WTC11 (cell line): ENCODE measurements around the gene USP51. TPM values are rescaled to one million over a fixed set of nuclear protein-coding genes. Genes with fewer than 3 reads are reported as not detected.

Experiments used
- ATAC-seq: fragments of 200-7000 bp; cut with Tn5 transposase; 2 replicates; pipeline ENCODE4 v1.10.0; 2021; ENCODE audit warnings: mild to moderate bottlenecking, moderate library complexity
- CTCF ChIA-PET: fragments of 300-600 bp; sonication (Branson Sonifier 250); formaldehyde crosslinking; loops from one replicate; lab custom pipeline; 2021; ENCODE audit warnings: antibody characterized with exemption; lab: Charles Lee
- POLR2A ChIA-PET: fragments of 350-600 bp; sonication (Branson Sonifier 250); formaldehyde crosslinking; loops from one replicate; lab custom pipeline; 2021; ENCODE audit warnings: antibody characterized with exemption; lab: Charles Lee
- DNase-seq: peaks from one replicate; pipeline ENCODE4 v3.0.0; 2021; ENCODE audit warnings: low spot score
- H3K27ac Mint-ChIP-seq: 2 replicates; pipeline ENCODE4 v1.8.0; 2021; ENCODE audit warnings: mixed read lengths
- H3K27me3 Mint-ChIP-seq: 2 replicates; pipeline ENCODE4 v1.8.0; 2021; ENCODE audit warnings: low read depth, mild to moderate bottlenecking, moderate library complexity, mixed read lengths
- H3K36me3 Mint-ChIP-seq: 2 replicates; pipeline ENCODE4 v1.8.0; 2021; ENCODE audit warnings: mixed read lengths
- H3K4me1 Mint-ChIP-seq: 2 replicates; pipeline ENCODE4 v1.8.0; 2022; ENCODE audit warnings: mixed read lengths
- H3K4me3 Mint-ChIP-seq: 2 replicates; pipeline ENCODE4 v1.8.0; 2021; ENCODE audit warnings: mild to moderate bottlenecking, moderate library complexity, mixed read lengths
- H3K9me3 Mint-ChIP-seq: 2 replicates; pipeline ENCODE4 v1.8.0; 2021; ENCODE audit warnings: mixed read lengths
- ATF1 ChIP-seq: sonication (generic); formaldehyde crosslinking; IDR thresholded peaks from 2 replicates; pipeline ENCODE4 v1.8.1; 2023; ENCODE audit warnings: mild to moderate bottlenecking, moderate library complexity, missing genetic modification reagents
- CBFB ChIP-seq: sonication (generic); formaldehyde crosslinking; IDR thresholded peaks from 2 replicates; pipeline ENCODE4 v1.8.1; 2022; ENCODE audit warnings: mild to moderate bottlenecking, low read depth, missing genetic modification reagents
- CREB1 ChIP-seq: sonication (generic); formaldehyde crosslinking; IDR thresholded peaks from 2 replicates; pipeline ENCODE4 v1.8.0; 2023; ENCODE audit warnings: mild to moderate bottlenecking, missing genetic modification reagents
- ELF4 ChIP-seq: sonication (generic); formaldehyde crosslinking; IDR thresholded peaks from 2 replicates; pipeline ENCODE4 v1.8.1; 2022; ENCODE audit warnings: low read depth, mild to moderate bottlenecking, moderate library complexity, missing genetic modification reagents
- ESRRA ChIP-seq: sonication (generic); formaldehyde crosslinking; IDR thresholded peaks from 2 replicates; pipeline ENCODE4 v1.8.1; 2022; ENCODE audit warnings: mild to moderate bottlenecking, missing genetic modification reagents, borderline replicate concordance
- GABPB1 ChIP-seq: sonication (generic); formaldehyde crosslinking; IDR thresholded peaks from 2 replicates; pipeline ENCODE4 v1.8.1; 2023; ENCODE audit warnings: mild to moderate bottlenecking, missing genetic modification reagents
- GRHL2 ChIP-seq: fragments of 250-450 bp; sonication (Bioruptor Pico); IDR thresholded peaks from 2 replicates; pipeline ENCODE4 v1.8.0; 2022; ENCODE audit warnings: mild to moderate bottlenecking, moderate library complexity; ENCODE audit not compliant: insufficient replicate concordance, severe bottlenecking
- NFE2L1 ChIP-seq: sonication (generic); formaldehyde crosslinking; IDR thresholded peaks from 2 replicates; pipeline ENCODE4 v1.8.1; 2023; ENCODE audit warnings: missing genetic modification reagents
- NR1H2 ChIP-seq: sonication (generic); formaldehyde crosslinking; IDR thresholded peaks from 2 replicates; pipeline ENCODE4 v1.9.0; 2021; ENCODE audit warnings: mild to moderate bottlenecking, moderate library complexity, missing genetic modification reagents
- PRRX2 ChIP-seq: fragments of 250-450 bp; sonication (Bioruptor Pico); IDR thresholded peaks from 2 replicates; pipeline ENCODE4 v1.8.0; 2021; ENCODE audit warnings: mild to moderate bottlenecking
- ZNF317 ChIP-seq: sonication (generic); formaldehyde crosslinking; IDR thresholded peaks from 2 replicates; pipeline ENCODE4 v1.8.1; 2023; ENCODE audit warnings: low read depth, mild to moderate bottlenecking, moderate library complexity, missing genetic modification reagents, borderline replicate concordance
- total RNA-seq: library from RNA; stranded (reverse); gene quantifications from 3 replicates; pipeline ENCODE4 v1.2.3, GENCODE V29; 2021
- TF ChIP-seq, protein P1 (sequence below): fragments of 250-450 bp; sonication (Bioruptor Pico); IDR thresholded peaks from 2 replicates; pipeline ENCODE4 v1.9.0; 2021; ENCODE audit warnings: moderate library complexity, mild to moderate bottlenecking, inconsistent platforms, borderline replicate concordance
- TF ChIP-seq, protein P2 (sequence below): fragments of 250-450 bp; sonication (Bioruptor Pico); IDR thresholded peaks from 2 replicates; pipeline ENCODE4 v1.9.0; 2021; ENCODE audit warnings: mild to moderate bottlenecking
- TF ChIP-seq, protein P3 (sequence below): sonication (generic); formaldehyde crosslinking; IDR thresholded peaks from 2 replicates; pipeline ENCODE4 v1.8.1; 2023; ENCODE audit warnings: mild to moderate bottlenecking, missing genetic modification reagents, moderate library complexity
- TF ChIP-seq, protein P4 (sequence below): sonication (generic); formaldehyde crosslinking; IDR thresholded peaks from 2 replicates; pipeline ENCODE4 v1.8.0; 2022; ENCODE audit warnings: mild to moderate bottlenecking, missing genetic modification reagents
- TF ChIP-seq, protein P5 (sequence below): sonication (generic); formaldehyde crosslinking; IDR thresholded peaks from 2 replicates; pipeline ENCODE4 v1.8.0; 2022; ENCODE audit warnings: missing genetic modification reagents
- TF ChIP-seq, protein P6 (sequence below): sonication (generic); formaldehyde crosslinking; IDR thresholded peaks from 2 replicates; pipeline ENCODE4 v1.8.0; 2022; ENCODE audit warnings: mild to moderate bottlenecking, missing genetic modification reagents
- TF ChIP-seq, protein P7 (sequence below): sonication (generic); formaldehyde crosslinking; IDR thresholded peaks from 2 replicates; pipeline ENCODE4 v1.8.1; 2023; ENCODE audit warnings: mild to moderate bottlenecking, moderate library complexity, missing genetic modification reagents
- TF ChIP-seq, protein P8 (sequence below): fragments of 200-600 bp; IDR thresholded peaks from 2 replicates; pipeline ENCODE4 v1.8.0; 2022; ENCODE audit warnings: antibody characterized with exemption
- TF ChIP-seq, protein P9 (sequence below): sonication (generic); formaldehyde crosslinking; IDR thresholded peaks from 2 replicates; pipeline ENCODE4 v1.8.0; 2022; ENCODE audit warnings: mild to moderate bottlenecking, missing genetic modification reagents
- TF ChIP-seq, protein P10 (sequence below): fragments of 250-450 bp; sonication (Bioruptor Pico); IDR thresholded peaks from 2 replicates; pipeline ENCODE4 v1.8.0; 2021; ENCODE audit warnings: mild to moderate bottlenecking

Gene USP51
- total RNA-seq, 1 experiment from 2014 or later, result 6.5 TPM

DNA sequence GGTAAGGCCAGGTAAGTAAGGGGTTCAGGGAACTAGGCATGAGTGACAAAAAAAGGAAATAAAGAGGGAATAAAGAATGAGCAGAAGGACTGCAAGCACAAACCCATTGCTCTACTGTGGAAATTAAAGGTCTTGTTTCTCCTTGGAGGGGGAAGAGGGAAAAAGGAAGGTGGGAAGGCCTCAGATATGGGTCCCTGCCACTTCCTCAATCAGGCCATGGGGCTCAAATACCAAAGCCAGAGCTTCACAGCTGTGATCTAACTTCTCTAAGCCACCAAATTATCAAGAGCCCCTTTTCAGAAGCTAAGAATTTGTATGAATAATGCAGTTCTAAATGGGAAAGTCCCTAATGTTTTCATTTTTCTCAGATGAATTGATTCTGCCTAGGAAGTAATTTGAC is 4.7 kb downstream of the USP51 start (continued):
- TF ChIP-seq, protein P1, sequence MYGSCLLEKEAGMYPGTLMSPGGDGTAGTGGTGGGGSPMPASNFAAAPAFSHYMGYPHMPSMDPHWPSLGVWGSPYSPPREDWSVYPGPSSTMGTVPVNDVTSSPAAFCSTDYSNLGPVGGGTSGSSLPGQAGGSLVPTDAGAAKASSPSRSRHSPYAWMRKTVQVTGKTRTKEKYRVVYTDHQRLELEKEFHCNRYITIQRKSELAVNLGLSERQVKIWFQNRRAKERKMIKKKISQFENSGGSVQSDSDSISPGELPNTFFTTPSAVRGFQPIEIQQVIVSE, result no peak
- TF ChIP-seq CBFB (no peak), PRRX2 (CRISPR knock-in tag) (no peak), NR1H2 (CRISPR knock-in tag) (no peak)
- TF ChIP-seq, protein P2, sequence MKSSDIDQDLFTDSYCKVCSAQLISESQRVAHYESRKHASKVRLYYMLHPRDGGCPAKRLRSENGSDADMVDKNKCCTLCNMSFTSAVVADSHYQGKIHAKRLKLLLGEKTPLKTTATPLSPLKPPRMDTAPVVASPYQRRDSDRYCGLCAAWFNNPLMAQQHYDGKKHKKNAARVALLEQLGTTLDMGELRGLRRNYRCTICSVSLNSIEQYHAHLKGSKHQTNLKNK (CRISPR knock-in tag), result no peak
- TF ChIP-seq, protein P3, sequence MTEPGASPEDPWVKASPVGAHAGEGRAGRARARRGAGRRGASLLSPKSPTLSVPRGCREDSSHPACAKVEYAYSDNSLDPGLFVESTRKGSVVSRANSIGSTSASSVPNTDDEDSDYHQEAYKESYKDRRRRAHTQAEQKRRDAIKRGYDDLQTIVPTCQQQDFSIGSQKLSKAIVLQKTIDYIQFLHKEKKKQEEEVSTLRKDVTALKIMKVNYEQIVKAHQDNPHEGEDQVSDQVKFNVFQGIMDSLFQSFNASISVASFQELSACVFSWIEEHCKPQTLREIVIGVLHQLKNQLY (CRISPR knock-in tag), result no peak
- TF ChIP-seq, all 79 proteins: peak for 0

DNA sequence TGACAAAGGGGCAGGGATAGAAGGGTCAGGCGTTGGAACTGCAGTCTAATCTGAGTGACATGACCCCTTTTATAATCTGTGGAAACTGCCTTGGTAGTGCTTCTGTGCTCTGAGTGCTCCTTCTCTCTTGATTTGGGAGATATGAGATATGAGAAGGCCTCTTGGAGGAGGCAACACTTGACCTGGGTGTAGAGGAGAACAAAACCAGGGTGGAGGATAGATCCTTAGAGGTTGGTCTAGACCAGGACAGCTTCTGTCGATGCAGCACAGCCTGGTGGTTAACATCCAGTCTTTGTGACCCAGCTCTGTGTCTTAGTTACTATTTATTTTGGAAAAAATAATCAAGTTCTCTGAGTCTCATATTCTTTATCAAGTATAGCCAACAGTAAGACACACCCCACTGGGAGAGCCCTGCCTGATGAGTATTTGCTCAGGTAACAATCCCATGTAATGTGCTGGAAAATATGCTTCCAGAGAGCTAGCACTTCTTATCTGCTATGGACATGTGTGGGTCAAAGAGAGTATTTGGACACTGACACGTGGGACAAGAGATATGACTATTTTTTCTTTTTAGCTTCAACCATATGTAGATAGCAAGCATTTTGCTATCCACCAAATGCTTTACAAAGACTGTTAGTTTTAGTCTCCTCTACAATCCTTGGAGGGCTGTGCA is 9.1 kb downstream of the USP51 start:
- ChIA-PET POLR2A (no interaction called here), CTCF (no interaction called here)
- DNase-seq (no peak), ATAC-seq (no peak)
- Mint-ChIP-seq H3K36me3 (no peaks in the 10 kb centered on the region), H3K9me3 (no peaks in the 10 kb centered on the region), H3K4me3 (no peak overlapping the region), H3K4me1 (no peaks in the 10 kb centered on the region), H3K27me3 (no peaks in the 10 kb centered on the region), H3K27ac (no peak overlapping the region)
- TF ChIP-seq, protein P4, sequence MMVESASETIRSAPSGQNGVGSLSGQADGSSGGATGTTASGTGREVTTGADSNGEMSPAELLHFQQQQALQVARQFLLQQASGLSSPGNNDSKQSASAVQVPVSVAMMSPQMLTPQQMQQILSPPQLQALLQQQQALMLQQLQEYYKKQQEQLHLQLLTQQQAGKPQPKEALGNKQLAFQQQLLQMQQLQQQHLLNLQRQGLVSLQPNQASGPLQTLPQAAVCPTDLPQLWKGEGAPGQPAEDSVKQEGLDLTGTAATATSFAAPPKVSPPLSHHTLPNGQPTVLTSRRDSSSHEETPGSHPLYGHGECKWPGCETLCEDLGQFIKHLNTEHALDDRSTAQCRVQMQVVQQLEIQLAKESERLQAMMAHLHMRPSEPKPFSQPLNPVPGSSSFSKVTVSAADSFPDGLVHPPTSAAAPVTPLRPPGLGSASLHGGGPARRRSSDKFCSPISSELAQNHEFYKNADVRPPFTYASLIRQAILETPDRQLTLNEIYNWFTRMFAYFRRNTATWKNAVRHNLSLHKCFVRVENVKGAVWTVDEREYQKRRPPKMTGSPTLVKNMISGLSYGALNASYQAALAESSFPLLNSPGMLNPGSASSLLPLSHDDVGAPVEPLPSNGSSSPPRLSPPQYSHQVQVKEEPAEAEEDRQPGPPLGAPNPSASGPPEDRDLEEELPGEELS (CRISPR knock-in tag), result no peak
- TF ChIP-seq CBFB (no peak), GABPB1 (CRISPR knock-in tag) (no peak), ELF4 (CRISPR knock-in tag) (no peak), ZNF317 (CRISPR knock-in tag) (no peak), CREB1 (no peak), NFE2L1 (CRISPR knock-in tag) (no peak), ESRRA (CRISPR knock-in tag) (no peak), ATF1 (CRISPR knock-in tag) (no peak), GRHL2 (CRISPR knock-in tag) (no peak)
- TF ChIP-seq, protein P5, sequence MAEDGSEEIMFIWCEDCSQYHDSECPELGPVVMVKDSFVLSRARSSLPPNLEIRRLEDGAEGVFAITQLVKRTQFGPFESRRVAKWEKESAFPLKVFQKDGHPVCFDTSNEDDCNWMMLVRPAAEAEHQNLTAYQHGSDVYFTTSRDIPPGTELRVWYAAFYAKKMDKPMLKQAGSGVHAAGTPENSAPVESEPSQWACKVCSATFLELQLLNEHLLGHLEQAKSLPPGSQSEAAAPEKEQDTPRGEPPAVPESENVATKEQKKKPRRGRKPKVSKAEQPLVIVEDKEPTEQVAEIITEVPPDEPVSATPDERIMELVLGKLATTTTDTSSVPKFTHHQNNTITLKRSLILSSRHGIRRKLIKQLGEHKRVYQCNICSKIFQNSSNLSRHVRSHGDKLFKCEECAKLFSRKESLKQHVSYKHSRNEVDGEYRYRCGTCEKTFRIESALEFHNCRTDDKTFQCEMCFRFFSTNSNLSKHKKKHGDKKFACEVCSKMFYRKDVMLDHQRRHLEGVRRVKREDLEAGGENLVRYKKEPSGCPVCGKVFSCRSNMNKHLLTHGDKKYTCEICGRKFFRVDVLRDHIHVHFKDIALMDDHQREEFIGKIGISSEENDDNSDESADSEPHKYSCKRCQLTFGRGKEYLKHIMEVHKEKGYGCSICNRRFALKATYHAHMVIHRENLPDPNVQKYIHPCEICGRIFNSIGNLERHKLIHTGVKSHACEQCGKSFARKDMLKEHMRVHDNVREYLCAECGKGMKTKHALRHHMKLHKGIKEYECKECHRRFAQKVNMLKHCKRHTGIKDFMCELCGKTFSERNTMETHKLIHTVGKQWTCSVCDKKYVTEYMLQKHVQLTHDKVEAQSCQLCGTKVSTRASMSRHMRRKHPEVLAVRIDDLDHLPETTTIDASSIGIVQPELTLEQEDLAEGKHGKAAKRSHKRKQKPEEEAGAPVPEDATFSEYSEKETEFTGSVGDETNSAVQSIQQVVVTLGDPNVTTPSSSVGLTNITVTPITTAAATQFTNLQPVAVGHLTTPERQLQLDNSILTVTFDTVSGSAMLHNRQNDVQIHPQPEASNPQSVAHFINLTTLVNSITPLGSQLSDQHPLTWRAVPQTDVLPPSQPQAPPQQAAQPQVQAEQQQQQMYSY (CRISPR knock-in tag), result no peak
- TF ChIP-seq, protein P6, sequence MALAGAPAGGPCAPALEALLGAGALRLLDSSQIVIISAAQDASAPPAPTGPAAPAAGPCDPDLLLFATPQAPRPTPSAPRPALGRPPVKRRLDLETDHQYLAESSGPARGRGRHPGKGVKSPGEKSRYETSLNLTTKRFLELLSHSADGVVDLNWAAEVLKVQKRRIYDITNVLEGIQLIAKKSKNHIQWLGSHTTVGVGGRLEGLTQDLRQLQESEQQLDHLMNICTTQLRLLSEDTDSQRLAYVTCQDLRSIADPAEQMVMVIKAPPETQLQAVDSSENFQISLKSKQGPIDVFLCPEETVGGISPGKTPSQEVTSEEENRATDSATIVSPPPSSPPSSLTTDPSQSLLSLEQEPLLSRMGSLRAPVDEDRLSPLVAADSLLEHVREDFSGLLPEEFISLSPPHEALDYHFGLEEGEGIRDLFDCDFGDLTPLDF (CRISPR knock-in tag), result no peak
- TF ChIP-seq, protein P7, sequence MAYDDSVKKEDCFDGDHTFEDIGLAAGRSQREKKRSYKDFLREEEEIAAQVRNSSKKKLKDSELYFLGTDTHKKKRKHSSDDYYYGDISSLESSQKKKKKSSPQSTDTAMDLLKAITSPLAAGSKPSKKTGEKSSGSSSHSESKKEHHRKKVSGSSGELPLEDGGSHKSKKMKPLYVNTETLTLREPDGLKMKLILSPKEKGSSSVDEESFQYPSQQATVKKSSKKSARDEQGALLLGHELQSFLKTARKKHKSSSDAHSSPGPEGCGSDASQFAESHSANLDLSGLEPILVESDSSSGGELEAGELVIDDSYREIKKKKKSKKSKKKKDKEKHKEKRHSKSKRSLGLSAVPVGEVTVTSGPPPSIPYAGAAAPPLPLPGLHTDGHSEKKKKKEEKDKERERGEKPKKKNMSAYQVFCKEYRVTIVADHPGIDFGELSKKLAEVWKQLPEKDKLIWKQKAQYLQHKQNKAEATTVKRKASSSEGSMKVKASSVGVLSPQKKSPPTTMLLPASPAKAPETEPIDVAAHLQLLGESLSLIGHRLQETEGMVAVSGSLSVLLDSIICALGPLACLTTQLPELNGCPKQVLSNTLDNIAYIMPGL, result no peak
- TF ChIP-seq, protein P8, sequence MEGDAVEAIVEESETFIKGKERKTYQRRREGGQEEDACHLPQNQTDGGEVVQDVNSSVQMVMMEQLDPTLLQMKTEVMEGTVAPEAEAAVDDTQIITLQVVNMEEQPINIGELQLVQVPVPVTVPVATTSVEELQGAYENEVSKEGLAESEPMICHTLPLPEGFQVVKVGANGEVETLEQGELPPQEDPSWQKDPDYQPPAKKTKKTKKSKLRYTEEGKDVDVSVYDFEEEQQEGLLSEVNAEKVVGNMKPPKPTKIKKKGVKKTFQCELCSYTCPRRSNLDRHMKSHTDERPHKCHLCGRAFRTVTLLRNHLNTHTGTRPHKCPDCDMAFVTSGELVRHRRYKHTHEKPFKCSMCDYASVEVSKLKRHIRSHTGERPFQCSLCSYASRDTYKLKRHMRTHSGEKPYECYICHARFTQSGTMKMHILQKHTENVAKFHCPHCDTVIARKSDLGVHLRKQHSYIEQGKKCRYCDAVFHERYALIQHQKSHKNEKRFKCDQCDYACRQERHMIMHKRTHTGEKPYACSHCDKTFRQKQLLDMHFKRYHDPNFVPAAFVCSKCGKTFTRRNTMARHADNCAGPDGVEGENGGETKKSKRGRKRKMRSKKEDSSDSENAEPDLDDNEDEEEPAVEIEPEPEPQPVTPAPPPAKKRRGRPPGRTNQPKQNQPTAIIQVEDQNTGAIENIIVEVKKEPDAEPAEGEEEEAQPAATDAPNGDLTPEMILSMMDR, result no peak
- TF ChIP-seq, protein P9, sequence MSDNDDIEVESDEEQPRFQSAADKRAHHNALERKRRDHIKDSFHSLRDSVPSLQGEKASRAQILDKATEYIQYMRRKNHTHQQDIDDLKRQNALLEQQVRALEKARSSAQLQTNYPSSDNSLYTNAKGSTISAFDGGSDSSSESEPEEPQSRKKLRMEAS (CRISPR knock-in tag), result no peak
- TF ChIP-seq, protein P10, sequence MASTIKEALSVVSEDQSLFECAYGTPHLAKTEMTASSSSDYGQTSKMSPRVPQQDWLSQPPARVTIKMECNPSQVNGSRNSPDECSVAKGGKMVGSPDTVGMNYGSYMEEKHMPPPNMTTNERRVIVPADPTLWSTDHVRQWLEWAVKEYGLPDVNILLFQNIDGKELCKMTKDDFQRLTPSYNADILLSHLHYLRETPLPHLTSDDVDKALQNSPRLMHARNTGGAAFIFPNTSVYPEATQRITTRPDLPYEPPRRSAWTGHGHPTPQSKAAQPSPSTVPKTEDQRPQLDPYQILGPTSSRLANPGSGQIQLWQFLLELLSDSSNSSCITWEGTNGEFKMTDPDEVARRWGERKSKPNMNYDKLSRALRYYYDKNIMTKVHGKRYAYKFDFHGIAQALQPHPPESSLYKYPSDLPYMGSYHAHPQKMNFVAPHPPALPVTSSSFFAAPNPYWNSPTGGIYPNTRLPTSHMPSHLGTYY (CRISPR knock-in tag), result no peak
